SW 1271 (cell line): ENCODE data around the gene B3GNT7.
A peak's percentile ranks its signal among the peaks of the same experiment; 100 is the strongest.
"Not testable (repeated sequence)": the region's sequence is repeated elsewhere in the genome, so short reads cannot be mapped to it uniquely, and the experiment has no call there.

ENCODE experiments used
- DNase-seq, 2 experiments: peaks; one replicate each; lab custom pipeline; 2025; lab: John Stamatoyannopoulos, UW

The B3GNT7 gene

DNA sequence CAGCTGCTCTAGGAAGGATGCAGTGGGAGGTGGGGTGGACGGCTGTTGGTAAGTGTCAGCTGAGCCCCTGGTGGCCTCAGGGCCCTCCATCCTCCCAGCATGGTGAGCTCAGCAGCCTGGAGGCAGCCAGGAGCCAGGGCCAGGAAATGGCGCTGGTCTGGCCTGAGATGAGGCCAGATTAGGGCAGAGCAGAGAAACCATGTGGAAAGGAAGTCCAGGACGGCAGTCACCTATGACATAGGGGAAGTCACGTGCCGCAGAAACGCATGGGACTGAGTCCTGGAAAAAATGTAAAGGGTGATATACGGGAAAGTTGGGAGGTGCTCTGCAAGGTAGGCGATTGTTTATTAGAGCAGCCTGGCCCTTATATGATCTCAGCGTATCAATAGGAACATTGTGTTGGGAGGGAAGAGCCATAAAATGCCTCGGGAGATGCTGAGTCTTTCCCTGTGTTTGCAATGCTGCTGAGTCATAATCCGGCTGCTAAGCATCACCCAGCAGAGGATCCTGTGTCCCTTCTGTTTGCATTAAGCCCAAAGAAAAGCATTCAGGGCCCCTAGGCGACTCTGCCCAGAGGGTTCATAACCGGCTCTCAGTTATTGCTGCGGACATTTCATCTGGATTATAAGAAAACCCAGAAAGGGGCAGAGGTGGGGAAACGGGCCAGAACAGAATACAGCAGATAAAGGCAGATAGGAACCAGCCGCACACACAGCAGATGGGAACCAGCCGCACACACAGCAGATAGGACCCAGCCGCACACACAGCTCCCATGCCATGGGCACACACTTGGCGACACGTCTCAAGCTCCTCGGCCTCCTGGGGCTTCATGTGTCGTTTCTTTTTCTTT is 30.3 kb upstream of the B3GNT7 start:
- peak in 1 of 2 experiments; percentile 17 for DNase-seq

DNA sequence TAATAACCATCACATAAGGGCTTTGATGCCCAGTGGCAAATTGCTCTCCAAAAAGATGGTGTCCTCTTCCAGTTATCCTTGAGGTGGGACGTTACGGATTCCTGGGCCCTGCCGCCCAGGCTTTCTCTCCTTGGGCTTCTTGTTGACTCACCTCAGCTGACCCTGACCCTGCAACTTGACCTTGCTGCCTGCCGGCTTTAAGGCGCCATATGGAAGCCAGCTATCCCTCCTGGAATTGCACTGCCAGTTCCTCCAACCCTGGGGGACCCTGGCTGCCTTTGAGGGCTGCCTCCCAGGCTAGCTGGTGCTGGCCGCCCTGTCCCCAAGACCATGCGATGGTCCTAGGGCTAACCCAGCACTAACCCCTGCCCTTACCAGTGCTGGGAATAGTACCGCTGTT is 28.3 kb upstream of the B3GNT7 start:
- no peak for DNase-seq

DNA sequence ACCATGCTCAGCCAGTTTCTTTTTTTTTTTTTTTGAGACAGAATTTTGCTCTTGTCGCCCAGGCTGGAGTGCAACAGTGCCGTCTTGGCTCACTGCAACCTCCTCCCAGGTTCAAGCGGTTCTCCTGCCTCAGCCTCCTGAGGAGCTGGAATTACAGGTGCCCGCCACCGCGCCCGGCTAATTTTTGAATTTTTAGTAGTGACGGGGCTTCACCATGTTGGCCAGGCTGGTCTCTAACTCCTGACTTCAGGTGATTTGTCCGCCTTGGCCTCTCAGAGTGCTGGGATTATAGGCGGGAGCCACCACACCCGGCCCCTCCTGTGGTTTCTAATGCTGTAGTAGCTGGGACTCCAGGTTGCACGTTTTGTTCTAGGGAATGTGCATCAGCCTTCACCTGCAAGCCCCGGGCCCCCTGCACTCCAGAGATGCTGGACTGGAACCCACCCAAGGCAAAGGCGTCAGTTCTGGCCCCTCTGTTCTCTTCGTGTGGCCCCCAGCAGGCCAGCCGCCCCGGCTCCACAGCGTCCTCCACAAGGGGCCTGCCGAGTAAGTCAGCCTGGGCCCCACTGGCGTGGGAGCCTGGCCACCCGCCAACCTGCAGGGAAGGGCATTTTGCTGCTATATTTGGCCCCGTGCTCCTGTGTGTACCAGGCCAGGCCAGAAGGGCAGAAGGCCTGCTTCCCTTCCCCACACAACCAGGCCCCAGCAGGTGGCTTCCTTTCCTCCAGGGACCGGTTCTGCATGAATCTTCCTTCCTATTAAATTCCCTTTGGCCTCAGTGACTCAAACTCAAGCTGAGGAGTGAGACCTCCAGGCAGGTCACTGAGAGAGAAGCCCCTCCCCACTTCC is 25.7 kb upstream of the B3GNT7 start:
- DNase-seq, result no peak

DNA sequence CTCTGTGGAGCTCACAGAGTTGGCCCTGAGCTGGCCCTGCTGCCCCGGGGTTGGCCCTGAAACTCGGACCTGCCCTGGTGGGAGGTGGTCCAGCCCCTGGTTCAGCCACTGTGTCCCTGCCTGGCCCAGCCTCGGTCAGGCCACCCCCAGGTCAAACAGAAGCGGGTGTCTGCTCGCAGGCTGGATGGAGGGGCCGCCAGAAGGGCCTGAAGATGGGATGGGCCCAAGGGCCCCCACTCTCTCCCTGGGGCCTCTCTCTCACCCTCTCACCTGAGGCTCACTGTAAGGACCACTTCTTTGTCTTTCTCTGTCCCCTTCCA is 25.1 kb upstream of the B3GNT7 start:
- no peak for DNase-seq

DNA sequence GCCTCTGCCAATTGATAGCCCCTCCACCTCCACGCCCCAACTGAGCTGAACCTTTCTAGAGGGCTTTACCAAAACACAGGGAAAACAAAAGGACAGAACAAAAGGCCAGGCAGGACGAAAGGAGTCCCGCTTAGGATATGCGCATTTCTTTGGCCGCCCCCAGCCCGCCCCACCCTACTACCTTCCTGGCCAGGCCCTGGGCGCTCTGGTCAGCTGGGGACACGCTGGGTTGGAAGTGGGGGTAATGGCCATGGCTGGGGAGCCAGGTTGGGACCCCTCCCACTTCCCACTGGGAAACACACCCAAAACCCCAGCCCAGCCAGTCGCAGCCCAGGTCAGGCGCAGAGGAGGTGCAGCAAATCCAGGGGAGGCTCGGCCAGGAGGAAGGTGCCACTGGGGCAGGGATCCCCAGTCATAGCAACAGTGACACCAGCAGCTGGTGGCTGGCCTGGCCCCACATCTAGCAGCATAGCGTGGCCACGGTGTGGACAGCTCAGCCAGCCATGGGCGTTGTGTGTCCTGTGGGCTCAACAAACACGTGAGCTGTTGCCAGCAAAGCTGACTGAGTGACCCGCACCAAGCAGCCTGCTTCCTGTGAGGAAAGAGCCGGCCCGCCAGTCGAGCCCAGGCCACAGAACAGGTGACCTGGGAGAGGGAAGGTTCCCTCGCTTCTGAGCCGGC is 24.6 kb upstream of the B3GNT7 start:
- no peak for DNase-seq

DNA sequence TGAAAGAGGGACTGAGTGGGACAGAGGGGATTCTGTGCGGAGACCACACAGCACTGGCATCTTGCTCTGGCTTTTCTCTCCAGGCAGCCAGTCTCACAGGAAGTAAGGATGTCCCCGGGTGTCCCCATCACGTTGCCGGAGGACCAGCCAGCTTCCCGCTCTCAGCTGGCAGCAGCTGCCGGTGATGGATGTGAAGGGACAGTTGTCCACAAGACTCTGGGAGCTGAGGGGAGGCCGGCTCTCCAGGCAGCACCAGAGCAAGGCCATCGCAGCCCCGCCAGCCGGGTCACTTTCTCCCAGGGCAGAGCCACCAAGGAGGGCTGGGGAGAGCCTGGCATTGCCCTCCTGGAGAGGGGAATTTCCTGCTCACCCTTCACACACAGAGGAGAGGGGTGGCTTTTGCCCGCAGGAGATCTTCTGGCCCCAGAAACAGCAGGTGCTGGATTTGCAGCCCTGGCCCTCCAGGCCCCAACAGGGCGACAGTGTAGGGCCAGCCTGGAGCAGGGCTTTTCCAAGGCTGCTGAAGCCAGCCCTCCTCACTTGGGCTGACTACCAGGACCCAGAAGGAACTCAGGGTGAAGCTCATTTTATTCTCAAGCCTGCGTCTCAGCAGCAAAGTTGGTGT is 24.0 kb upstream of the B3GNT7 start:
- no peak for DNase-seq

DNA sequence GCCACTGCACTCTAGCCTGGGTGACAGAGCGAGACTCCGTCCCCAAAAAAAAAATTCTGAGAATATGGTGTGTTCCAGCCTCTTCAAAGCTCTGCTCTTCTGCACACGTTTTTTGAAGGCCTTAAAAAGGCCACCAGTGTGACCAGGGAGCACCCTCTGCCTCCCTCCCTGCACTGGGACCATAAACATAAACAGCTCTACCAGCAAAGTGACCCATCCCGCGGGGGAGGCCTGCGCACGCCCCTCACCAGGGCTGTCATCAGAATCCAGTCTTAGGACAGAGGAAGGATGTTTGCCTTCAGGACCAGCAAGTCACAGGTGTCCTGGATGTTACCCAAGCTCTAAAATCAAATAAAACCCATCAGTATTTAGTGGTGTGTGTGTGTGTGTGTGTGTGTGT is 23.2 kb upstream of the B3GNT7 start:
- no peak for DNase-seq

DNA sequence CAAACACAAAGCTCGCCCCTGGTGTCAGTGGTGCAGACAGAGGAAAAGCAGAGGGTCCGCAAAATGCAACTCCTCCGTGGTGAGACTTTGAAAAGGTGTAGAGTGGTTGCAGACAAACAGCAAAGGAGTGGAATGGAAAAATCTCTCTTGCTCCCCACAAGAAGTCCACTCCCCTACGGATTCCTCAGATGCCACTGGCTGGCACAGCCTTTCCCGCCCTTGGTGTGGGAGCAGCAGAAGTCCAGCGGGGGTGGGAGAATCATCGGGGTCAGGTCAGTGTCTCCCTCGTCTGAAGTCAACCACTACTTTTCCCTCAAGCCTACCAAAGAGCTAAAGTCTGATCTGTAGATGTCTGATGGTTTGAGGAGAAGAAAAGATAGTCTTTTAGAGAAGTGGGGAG is 22.3 kb upstream of the B3GNT7 start:
- no peak for DNase-seq

DNA sequence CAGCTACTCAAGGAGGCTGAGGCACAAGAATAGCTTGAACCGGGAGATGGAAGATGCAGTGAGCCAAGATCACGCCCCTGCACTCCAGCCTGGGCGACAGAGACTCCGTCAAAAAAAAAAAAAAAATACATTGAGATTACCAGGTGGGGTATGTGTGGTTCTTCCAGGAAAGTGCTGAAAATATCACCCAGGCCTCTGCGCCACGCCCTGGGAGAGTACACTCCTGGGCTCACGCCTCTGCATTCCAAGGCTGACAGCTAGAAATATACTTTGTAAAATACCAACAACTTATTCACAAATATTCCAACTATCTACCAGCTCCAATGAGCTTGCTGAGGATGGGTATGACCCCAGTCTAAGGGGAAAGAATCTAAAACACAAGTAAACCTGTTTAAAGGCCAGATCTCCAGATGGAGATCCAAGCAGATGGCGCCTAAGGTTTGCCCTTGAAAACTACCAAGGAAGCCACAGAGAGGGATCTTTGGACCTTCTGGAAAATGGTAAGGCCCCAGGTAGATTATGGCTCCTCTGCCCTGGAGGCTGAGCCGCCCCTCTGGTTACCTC is 21.6 kb upstream of the B3GNT7 start:
- no peak for DNase-seq

DNA sequence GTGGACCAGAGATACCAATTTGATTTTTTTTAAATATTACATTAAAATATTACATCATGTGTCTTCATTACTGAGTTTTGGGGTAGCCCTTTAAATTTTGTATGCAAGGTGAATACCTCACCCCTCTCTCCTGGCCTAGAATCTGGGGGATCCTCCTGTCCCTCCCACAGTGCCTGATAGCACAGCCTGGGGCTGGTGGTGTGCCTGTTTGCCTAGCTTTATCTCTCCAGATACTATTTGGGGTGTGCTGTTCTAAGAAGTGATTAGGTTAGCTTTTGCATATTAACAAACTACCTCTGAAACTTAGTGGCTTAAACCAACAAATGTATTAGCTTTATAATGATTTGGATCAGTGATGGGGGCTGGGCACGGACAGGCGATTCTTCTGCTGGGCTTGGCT is 20.7 kb upstream of the B3GNT7 start:
- DNase-seq, result no peak

DNA sequence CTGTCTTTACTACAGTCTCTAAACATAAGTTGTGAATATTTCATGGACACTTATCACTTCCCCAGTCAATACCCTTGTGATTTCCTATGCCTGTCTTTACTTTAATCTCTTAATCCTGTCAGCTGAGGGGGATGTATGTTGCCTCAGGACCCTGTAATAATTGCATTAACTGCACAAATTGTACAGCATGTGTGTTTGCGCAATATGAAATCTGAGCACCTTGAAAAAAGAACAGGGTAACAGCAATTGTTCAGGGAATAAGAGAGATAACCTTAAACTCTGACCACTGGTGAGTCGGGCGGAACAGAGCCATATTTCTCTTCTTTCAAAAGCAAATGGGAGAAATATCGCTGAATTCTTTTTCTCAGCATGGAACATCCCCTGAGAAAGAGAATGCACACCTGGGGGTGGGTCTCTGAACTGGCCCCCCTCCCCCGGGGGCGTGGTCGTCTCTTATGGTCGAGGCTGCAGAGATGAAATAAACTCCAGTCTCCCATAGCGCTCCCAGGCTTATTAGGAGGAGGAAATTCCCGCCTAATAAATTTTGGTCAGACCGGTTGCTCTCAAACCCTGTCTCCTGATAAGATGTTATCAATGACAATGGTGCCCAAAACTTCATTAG is 19.4 kb upstream of the B3GNT7 start:
- not testable (repeated sequence) for DNase-seq

DNA sequence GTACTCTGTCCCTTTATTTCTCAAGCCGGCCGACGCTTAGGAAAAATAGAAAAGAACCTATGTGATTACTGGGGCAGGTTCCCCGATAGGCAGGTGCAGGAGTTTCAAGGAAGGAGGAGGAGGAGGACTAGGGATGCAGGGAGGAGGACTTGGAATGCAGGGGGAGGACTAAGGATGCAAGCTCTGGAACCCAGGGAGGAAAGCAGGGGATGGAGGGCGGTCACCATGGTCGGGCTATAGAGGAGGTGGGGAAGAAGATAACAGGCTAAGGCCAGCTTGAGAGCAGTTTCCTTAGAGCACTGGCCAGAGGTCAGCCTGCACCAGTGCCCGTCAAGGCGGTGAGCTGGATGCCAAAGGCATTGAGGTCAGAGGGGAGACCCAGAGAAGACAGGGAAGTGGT is 18.7 kb upstream of the B3GNT7 start:
- no peak for DNase-seq

DNA sequence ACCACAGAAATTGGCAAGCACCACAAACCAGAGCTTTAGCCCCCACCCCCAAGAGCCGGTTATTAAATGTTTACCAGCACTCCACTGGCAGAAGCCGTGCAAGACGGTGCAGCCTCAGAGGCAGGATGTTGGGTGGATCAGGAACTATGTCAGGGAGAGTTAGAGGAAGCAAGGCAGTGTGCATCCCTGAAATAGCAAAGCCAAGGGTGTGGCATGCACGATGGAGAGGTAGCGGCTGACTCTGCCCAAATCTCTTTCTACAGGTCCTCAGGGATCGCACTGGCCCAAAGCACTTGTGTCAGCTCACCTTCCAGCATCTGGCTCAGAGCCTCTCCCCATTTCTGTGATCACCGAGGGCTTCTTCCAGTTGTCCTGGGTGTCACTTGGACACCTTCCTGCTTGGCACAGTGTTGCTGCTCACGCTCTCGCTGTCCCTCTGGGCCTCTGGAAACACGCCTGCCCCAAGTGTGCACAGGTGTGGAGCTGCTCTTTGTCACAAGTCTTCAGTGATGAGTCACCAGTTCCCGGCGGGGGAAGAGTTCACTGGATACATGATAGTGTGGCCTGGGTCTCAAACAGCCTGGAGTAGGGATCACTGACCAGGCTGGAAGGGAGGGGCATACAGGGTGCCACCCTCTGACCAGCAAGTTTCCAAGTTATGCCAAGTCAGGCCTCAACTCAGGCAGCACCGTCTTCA is 17.3 kb upstream of the B3GNT7 start:
- DNase-seq, result no peak

DNA sequence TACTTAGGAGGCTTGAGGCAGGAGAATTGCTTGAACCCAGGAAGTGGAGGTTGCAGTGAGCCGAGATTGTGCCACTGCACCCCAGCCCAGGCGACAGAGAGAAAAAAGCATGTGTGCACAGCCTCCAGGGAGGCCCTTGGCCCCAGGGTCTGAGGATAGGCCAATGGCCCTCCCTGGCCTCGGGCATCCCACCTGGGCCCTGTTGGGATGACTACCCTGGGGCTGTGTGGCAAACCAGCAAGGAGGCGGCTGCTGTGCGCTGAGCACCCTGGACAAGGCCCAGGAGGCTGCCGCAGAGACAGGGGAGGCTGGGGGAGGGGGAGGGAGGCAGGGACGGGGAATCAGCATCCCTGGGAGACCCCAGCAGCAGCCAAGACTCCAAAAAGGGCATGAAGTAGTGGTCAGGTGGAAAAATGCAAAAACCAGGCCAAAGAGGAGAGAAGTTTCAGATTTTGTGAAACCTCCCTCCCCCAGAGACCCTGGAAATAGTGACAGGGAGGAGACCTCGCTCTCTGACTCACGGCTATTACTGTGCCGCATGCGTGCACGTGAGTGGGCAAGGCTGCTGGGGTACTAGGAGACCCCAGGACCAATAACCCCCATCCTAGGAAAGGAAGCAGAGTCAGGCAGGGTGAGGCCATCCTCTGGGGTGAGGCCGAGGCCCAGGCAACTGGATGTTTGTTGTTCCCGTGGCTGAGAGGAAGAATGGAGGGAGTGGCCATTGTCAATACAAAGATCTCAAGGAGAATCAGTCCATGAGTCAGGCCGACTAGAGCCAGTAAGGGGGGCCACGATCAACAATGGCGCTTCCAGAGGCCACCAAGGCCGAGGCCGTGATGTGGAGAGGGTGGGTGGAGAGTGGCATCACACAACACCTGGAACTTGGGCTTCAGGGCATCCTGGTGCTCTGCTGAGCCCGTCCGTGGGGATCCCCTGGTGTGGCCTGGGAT is 16.0 kb upstream of the B3GNT7 start:
- no peak for DNase-seq

DNA sequence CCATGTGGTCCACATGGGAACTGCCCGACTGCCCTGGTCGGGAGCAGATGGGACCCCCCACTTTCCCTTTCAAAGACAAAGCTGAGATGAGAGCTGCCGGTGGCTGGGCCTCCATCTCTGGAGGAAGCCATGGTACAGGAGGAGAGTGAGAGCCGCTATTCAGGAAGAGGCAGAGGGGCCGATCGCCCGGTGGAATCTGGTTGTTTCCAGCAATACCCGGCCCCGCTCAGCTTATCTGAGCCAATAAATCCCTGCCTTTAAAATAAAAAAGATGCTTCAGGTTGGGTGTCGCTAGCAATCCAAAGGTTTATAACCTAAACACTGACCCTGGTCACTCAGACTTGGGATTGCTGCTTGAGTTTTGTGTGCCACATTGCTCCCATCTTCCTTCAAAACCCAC is 15.2 kb upstream of the B3GNT7 start:
- DNase-seq, result no peak

DNA sequence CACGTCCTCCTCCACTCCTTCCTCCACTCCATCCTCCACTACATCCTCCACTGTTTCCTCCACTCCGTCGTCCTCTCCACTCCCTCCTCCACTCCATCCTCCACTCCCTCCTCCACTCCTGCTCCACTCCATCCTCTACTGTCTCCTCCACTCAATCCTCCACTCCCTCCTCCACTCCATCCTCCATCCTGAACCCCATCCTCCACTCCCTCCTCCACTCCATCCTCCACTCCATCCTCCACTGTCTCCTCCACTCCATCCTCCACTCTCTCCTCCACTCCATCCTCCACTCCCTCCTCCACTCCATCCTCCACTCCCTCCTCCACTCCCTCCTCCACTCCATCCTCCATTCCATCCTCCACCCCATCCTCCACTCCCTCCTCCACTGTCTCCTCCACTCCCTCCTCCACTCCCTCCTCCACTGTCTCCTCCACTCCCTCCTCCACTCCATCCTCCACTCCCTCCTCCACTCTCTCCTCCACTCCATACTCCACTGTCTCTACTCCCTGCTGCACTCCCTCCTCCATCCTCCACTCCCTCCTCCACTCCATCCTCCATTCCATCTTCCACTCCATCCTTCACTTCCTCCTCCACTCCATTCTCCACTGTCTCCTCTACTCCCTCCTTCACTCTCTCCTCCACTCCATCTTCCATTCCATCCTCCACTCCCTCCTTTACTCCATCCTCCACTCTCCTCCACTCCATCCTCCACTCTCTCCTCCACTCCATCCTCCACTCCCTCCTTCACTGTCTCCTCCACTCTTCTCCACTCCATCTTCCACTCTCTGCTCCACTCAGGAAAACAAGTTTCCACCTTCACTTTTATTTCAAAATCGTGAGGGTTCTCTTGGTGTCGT is 14.3 kb upstream of the B3GNT7 start:
- DNase-seq, result no peak

DNA sequence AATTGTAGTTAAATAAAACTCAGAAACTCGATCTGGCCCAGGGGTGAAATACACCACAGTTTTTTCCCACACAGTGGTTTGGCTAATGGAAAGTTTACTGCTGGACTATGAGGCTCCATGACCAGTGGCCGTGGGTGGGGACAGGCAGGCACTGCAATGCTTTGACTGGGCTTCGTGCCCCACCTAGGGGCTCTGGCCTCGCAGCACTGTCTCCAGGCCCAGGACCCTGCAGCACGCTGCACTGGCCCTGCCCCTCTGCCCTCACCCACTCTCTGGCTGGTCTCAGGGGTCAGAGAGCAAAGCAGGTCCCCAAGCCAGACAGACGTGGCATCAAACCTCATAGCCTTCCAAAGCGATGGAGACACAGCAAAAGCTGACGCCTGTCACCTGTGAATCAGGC is 13.4 kb upstream of the B3GNT7 start:
- DNase-seq, result no peak

DNA sequence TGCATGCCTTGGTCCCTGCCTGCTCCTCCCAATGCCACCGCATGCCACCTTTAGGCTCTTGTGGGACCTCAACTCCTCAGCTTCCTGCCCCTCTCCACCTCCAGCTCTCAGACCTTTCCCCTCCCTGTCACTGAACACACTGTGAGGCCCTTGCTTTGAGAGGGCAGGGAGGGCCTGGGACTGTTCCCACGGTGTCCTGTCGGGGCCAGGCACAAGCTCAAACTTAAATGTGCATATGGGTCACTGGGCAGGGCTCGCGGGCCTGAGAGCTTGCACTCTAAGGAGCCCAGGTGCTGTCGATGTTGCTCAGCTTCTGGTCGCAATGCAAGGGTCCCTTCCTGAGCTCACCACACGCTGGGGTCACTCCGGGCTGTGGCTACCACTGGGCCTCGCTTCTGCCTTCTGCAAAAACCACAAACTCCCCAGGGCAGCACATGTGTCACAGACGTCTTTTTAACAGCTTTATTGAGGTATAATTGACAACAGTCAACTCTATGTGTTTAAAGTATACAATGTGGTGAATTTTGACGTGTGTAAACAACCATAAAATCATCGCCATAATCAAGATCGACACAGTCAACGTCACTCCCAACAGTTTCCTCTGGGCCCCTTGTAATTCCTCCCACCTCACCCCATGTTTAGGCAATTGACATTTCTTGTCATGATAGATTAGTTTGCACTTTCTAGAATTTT is 11.9 kb upstream of the B3GNT7 start:
- DNase-seq, result no peak
